22Rv1 (cell line): ENCODE data around the gene KRTAP5-8.
"Not testable (repeated sequence)": the region's sequence is repeated elsewhere in the genome, so short reads cannot be mapped to it uniquely, and the experiment has no call there.

Source experiments
- ZFX ChIP-seq: fragments of 450-650 bp; IDR thresholded peaks from 2 replicates; pipeline ENCODE4 v1.6.1; 2017; ENCODE audit warnings: antibody characterized with exemption, borderline replicate concordance
- TF ChIP-seq, protein P1 (sequence below): fragments of 450-650 bp; IDR thresholded peaks from 2 replicates; pipeline ENCODE4 v1.5.1; 2017; ENCODE audit warnings: mild to moderate bottlenecking

DNA sequence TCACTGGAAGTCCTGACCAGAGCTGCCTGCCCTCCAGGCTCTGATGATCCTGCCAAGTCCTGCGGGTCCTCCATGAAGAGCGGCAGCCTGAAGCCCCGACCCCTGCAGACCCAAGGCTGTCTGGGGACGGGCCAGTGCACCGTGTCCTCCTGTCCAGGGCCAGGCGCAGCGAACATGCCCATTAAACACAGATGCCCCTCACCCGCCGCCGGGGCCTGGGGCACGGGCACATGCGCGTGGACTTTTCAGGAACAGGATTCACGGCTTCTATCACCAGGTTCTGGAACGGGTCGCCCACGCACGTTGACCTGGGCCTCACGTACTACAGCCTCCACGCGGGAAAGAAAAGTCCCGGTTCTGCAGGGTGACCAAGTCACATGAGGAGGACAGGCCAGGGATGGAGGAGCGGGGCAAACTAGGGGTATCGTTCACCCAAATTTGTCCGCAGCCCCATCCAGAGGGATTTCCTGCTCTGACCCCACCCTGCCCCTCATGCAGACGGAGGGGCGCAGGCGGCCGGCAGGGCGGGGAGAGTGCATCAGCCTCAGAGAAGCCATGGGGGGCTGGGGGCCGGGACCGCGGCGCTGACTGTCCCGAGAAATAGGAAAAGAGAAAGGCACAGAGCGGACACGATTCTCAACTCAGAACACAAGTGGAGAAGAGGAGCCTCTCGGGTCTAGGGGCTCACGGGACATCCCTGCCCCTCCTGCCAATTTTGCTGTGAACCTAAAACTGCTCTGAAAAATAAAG is 33.5 kb downstream of the KRTAP5-8 start:
- TF ChIP-seq, protein P1, sequence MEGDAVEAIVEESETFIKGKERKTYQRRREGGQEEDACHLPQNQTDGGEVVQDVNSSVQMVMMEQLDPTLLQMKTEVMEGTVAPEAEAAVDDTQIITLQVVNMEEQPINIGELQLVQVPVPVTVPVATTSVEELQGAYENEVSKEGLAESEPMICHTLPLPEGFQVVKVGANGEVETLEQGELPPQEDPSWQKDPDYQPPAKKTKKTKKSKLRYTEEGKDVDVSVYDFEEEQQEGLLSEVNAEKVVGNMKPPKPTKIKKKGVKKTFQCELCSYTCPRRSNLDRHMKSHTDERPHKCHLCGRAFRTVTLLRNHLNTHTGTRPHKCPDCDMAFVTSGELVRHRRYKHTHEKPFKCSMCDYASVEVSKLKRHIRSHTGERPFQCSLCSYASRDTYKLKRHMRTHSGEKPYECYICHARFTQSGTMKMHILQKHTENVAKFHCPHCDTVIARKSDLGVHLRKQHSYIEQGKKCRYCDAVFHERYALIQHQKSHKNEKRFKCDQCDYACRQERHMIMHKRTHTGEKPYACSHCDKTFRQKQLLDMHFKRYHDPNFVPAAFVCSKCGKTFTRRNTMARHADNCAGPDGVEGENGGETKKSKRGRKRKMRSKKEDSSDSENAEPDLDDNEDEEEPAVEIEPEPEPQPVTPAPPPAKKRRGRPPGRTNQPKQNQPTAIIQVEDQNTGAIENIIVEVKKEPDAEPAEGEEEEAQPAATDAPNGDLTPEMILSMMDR = not testable (repeated sequence)
- TF ChIP-seq ZFX = not testable (repeated sequence)
